ENCODE measurements around the gene TMEM187.
"Not testable (repeated sequence)": the region's sequence is repeated elsewhere in the genome, so short reads cannot be mapped to it uniquely, and the experiment has no call there.

Gene TMEM187

GRCh38 chrX:153973127-153974002 lies 811 bp downstream of the TMEM187 start:
- no peaks in the 10 kb centered on the region for H3K9me3 ChIP-seq (ENCODE audit: control insufficient read depth, low read length)

GRCh38 chrX:153974003-153974725 lies 1.6 kb downstream of the TMEM187 start:
- H3K27ac ChIP-seq, result no peak overlapping the region
- no peaks in the 10 kb centered on the region for H3K36me3 ChIP-seq (ENCODE audit: control insufficient read depth, insufficient read depth, low read length)
- H3K4me3 ChIP-seq (ENCODE audit: low read depth, low read length), result no peak overlapping the region
- no peak for TF ChIP-seq CTCF (IDR thresholded peaks at IDR 0.05)
- peaks cover 5% of the 10 kb centered on the region for H3K4me1 ChIP-seq
- H3K4me2 ChIP-seq (ENCODE audit: low read length), result no peak overlapping the region
- H3K9me3 ChIP-seq (ENCODE audit: control insufficient read depth, low read length), result no peaks in the 10 kb centered on the region
- peaks cover 7% of the 10 kb centered on the region for H3K79me2 ChIP-seq
- no peak overlapping the region for H3K9ac ChIP-seq
- no peaks in the 10 kb centered on the region for H3K27me3 ChIP-seq (ENCODE audit: control insufficient read depth, insufficient read depth, low read length)
- no peak overlapping the region for H2AFZ ChIP-seq

More at GRCh38 chrX:153973127-153974002, 811 bp downstream of the TMEM187 start:
- Histone ChIP-seq H3K36me3 (ENCODE audit: control insufficient read depth, insufficient read depth, low read length) (no peaks in the 10 kb centered on the region), H3K27ac (peak overlapping the region; percentile 67), H3K4me2 (ENCODE audit: low read length) (peak overlapping the region; percentile 75), H3K4me3 (ENCODE audit: low read depth, low read length) (peak overlapping the region; percentile 66), H3K9ac (no peak overlapping the region), H2AFZ (peak overlapping the region; percentile 46), H3K79me2 (peaks cover 7% of the 10 kb centered on the region), H3K27me3 (ENCODE audit: control insufficient read depth, insufficient read depth, low read length) (no peaks in the 10 kb centered on the region), H3K4me1 (peaks cover 6% of the 10 kb centered on the region)
- no peak for TF ChIP-seq CTCF (IDR thresholded peaks at IDR 0.05)

GRCh38 chrX:153974726-153975286 lies 2.3 kb downstream of the TMEM187 start:
- Histone ChIP-seq H3K4me2 (ENCODE audit: low read length) (no peak overlapping the region), H3K79me2 (peaks cover under 1% of the 10 kb centered on the region), H3K27ac (no peak overlapping the region), H3K9me3 (ENCODE audit: control insufficient read depth, low read length) (no peaks in the 10 kb centered on the region), H3K36me3 (ENCODE audit: control insufficient read depth, insufficient read depth, low read length) (no peaks in the 10 kb centered on the region), H2AFZ (no peak overlapping the region), H3K27me3 (ENCODE audit: control insufficient read depth, insufficient read depth, low read length) (no peaks in the 10 kb centered on the region), H3K4me1 (peaks cover 2% of the 10 kb centered on the region), H3K4me3 (ENCODE audit: low read depth, low read length) (no peak overlapping the region), H3K9ac (no peak overlapping the region)
- TF ChIP-seq CTCF (IDR thresholded peaks at IDR 0.05), result no peak

GRCh38 chrX:153980394-153980793 lies 7.8 kb downstream of the TMEM187 start:
- not testable (repeated sequence) for H3K4me1 ChIP-seq; H3K79me2 ChIP-seq; H3K27me3 ChIP-seq (ENCODE audit: control insufficient read depth, insufficient read depth, low read length); H2AFZ ChIP-seq; H3K36me3 ChIP-seq (ENCODE audit: control insufficient read depth, insufficient read depth, low read length); H3K9ac ChIP-seq; H3K4me3 ChIP-seq (ENCODE audit: low read depth, low read length); H3K4me2 ChIP-seq (ENCODE audit: low read length); H3K9me3 ChIP-seq (ENCODE audit: control insufficient read depth, low read length)
- peak overlapping the region; percentile 36 for H3K27ac ChIP-seq

- Histone ChIP-seq H3K79me2 (no peaks in the 10 kb centered on the region), H2AFZ (no peak overlapping the region), H3K9ac (no peak overlapping the region), H3K36me3 (ENCODE audit: control insufficient read depth, insufficient read depth, low read length) (no peaks in the 10 kb centered on the region), H3K4me2 (ENCODE audit: low read length) (no peak overlapping the region), H3K9me3 (ENCODE audit: control insufficient read depth, low read length) (no peaks in the 10 kb centered on the region), H3K27ac (no peak overlapping the region), H3K4me1 (no peaks in the 10 kb centered on the region), H3K27me3 (ENCODE audit: control insufficient read depth, insufficient read depth, low read length) (no peaks in the 10 kb centered on the region), H3K4me3 (ENCODE audit: low read depth, low read length) (no peak overlapping the region)
- TF ChIP-seq CTCF (IDR thresholded peaks at IDR 0.05), result no peak
Measured at GRCh38 chrX:153981231-153981630, 8.7 kb downstream of the TMEM187 start.
